ENCODE results near the gene WDR87. TPM values are rescaled to one million over a fixed set of nuclear protein-coding genes. Genes with fewer than 3 reads are reported as not detected.
A peak's percentile ranks its signal among the peaks of the same experiment; 100 is the strongest.

Gene WDR87
- polyA plus RNA-seq (2011; rRNA removed) (not detected in 2 replicates), polyA plus RNA-seq (2017; fragmentation: RNase III; extraction: RNeasy Plus Mini Kit Qiagen cat#74134 plus additional on column Dnase treatment) (not detected in 3 replicates), polyA minus RNA-seq (2011; rRNA and poly(A)+ RNA removed) (not detected in 2 replicates)
- not detected in 2 replicates for polyA plus RNA-seq (2012; cell fraction: cytosol; rRNA removed)
- polyA plus RNA-seq (2012; cell fraction: nucleus; rRNA removed) = not detected in 2 replicates

DNA sequence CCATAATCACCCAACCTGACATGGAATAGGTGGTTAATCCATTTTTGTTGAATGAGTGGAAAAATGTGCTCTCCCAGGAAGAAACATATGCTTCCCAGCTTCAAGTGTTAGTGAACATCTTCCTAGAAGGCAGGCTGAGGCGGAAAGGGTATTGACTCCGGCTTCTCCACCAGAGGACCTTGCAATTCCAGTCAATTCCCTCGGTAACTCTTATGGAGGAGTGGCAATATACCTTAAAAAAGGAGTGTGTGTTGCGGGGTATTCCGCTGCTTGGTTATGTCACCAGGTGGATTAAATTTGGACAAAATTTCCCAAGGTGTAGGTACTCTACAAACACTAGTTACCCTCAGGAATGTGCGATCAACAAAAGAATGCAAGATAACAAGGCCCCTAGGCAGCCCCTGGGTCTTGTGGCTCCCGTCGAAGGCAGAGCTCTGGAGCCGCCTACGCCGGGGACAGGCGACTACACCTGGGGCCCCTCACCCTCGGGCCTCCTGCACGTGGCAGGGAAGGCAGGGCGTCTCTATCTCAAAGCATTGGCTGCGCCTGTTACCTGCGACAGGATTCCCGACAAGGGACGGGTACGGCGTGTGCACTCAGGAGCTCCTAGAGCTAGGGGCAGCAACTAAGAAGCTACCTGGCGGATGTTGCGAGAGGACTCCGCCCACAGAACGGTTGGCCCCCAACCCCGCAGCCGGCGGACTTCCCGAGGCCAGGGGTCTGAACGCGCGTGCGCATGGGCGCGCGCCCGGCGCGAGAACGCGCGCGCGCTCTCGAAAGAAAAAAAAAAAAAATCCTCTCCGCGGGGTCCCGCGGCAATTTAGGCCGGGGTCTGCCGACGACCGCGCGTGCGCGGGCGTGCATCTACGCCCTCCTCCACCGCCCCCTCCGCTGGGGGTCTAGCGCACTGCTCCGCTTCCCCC lies at the start of gene WDR87:
Gene WDR87, minus strand, starts transcription at position 649 of the 923 bp plus-strand sequence. CDS start 8,355 bp downstream, outside the sequence.
- TF ChIP-seq TP53 (CRISPR knock-in tag; IDR thresholded peaks at IDR 0.05) (peak; percentile 55; the same call in 1 of the 2 replicates), MYC (IDR thresholded peaks at IDR 0.05; ENCODE audit: borderline replicate concordance, low read length) (peak; percentile 72; the same call in 1 of the 2 replicates), FOXS1 (CRISPR knock-in tag; IDR thresholded peaks at IDR 0.05) (no peak), RAD21 (conservative IDR thresholded peaks at IDR 0.05 in 1 of 2, IDR thresholded peaks at IDR 0.05 in 1 of 2) (peak; percentile 33 to 40; a peak in 3 of 5 replicates), PHF8 (IDR thresholded peaks at IDR 0.05; ENCODE audit: borderline replicate concordance, low read depth) (0 out of 2 replicates have a peak, but pooled peaks have one; percentile 10), CHD2 (IDR thresholded peaks at IDR 0.05; ENCODE audit: low read length, partially characterized antibody) (no peak), RCOR1 (IDR thresholded peaks at IDR 0.05; ENCODE audit: low read depth, low read length) (no peak), CHD4 (IDR thresholded peaks at IDR 0.05; ENCODE audit: borderline replicate concordance) (peak; percentile 74; the same call in 1 of the 2 replicates), BHLHE40 (IDR thresholded peaks at IDR 0.05; ENCODE audit: low read depth, low read length) (no peak), SREBF2 (IDR thresholded peaks at IDR 0.05) (no peak), NPAS2 (CRISPR knock-in tag; IDR thresholded peaks at IDR 0.05; ENCODE audit: borderline replicate concordance) (peak; percentile 24; the same call in 1 of the 2 replicates), HMGXB4 (CRISPR knock-in tag; IDR thresholded peaks at IDR 0.05; ENCODE audit: borderline replicate concordance) (peak; percentile 57; the same call in 1 of the 2 replicates), KDM5A (IDR thresholded peaks at IDR 0.05) (peak; percentile 67; the same call in 1 of the 2 replicates), E2F6 (IDR thresholded peaks at IDR 0.05; ENCODE audit: borderline replicate concordance, low read depth) (peak; percentile 64; the same call in 1 of the 2 replicates), ZFP36 (IDR thresholded peaks at IDR 0.05; ENCODE audit: borderline replicate concordance, partially characterized antibody) (no peak), TFCP2L1 (CRISPR knock-in tag; IDR thresholded peaks at IDR 0.05) (no peak), POLR2A (IDR thresholded peaks at IDR 0.05; ENCODE audit: low read length) (peak; percentile 36; the same call in 1 of the 2 replicates), POLR2AphosphoS2 (conservative IDR thresholded peaks at IDR 0.05; ENCODE audit: low read length) (no peak), HEYL (CRISPR knock-in tag; IDR thresholded peaks at IDR 0.05) (peak; percentile 11; the same call in 1 of the 2 replicates)
- TF ChIP-seq, protein P1, sequence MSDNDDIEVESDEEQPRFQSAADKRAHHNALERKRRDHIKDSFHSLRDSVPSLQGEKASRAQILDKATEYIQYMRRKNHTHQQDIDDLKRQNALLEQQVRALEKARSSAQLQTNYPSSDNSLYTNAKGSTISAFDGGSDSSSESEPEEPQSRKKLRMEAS (IDR thresholded peaks at IDR 0.05) = peak; percentile 91
- TF ChIP-seq, protein P2, sequence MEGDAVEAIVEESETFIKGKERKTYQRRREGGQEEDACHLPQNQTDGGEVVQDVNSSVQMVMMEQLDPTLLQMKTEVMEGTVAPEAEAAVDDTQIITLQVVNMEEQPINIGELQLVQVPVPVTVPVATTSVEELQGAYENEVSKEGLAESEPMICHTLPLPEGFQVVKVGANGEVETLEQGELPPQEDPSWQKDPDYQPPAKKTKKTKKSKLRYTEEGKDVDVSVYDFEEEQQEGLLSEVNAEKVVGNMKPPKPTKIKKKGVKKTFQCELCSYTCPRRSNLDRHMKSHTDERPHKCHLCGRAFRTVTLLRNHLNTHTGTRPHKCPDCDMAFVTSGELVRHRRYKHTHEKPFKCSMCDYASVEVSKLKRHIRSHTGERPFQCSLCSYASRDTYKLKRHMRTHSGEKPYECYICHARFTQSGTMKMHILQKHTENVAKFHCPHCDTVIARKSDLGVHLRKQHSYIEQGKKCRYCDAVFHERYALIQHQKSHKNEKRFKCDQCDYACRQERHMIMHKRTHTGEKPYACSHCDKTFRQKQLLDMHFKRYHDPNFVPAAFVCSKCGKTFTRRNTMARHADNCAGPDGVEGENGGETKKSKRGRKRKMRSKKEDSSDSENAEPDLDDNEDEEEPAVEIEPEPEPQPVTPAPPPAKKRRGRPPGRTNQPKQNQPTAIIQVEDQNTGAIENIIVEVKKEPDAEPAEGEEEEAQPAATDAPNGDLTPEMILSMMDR (IDR thresholded peaks at IDR 0.05) = peak; percentile 23; the same call in 2 of the 3 replicates
- TF ChIP-seq, protein P3, sequence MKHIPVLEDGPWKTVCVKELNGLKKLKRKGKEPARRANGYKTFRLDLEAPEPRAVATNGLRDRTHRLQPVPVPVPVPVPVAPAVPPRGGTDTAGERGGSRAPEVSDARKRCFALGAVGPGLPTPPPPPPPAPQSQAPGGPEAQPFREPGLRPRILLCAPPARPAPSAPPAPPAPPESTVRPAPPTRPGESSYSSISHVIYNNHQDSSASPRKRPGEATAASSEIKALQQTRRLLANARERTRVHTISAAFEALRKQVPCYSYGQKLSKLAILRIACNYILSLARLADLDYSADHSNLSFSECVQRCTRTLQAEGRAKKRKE (CRISPR knock-in tag; IDR thresholded peaks at IDR 0.05; ENCODE audit: low read depth) = peak; percentile 40; the same call in 1 of the 2 replicates
- CTCF ChIA-PET = interaction anchor here (0.5 to 16.1 kb wide), 35 partner anchors 9 to 1754 kb away, joined by 3 to 408 read pairs (median 5); partner anchors contain the start of gene FAM98C
- Histone ChIP-seq H3K4me3 (peak within 1 kb of the TSS; percentile 69), H3K4me2 (peak within 1 kb of the TSS; percentile 90), H3K27ac (peak within 1 kb of the TSS; percentile 83 to 87), H3K4me1 (peaks cover 30% of the 10 kb centered on the region), H3K9me3 (no peaks in the 10 kb centered on the region)
- ATAC-seq = peak; percentile 46 to 62
- 16% methylated on average over 58 of the region's 63 CpGs for WGBS (ENCODE audit: missing lambda C conversion rate)
- peak; percentile 64 to 73 for DNase-seq (ENCODE audit: low read depth in 1 of 2, low spot score in 1 of 2)
- FAIRE-seq = peak; percentile 28
- POLR2A ChIA-PET = interaction anchor here (0.7 to 3.4 kb wide), 11 partner anchors 12 to 468 kb away, joined by 3 to 57 read pairs (median 4); partner anchors contain the start of gene PSMD8
